GM19452 (cell line): Measurements from ENCODE around the gene KCTD19.

Experiments used
- ATAC-seq: cut with Tn5 transposase; IDR thresholded peaks from one replicate; pipeline ENCODE4 v1.9.1; 2021; ENCODE audit not compliant: unreplicated experiment

KCTD19 gene

GRCh38 chr16:67245186-67245585 is 81.4 kb downstream of the KCTD19 start:
- no peak for ATAC-seq

- peak; percentile 57 for ATAC-seq
Observed at GRCh38 chr16:67244387-67245185, 82.0 kb downstream of the KCTD19 start.

GRCh38 chr16:67243481-67243880 is 83.1 kb downstream of the KCTD19 start:
- ATAC-seq, result no peak

GRCh38 chr16:67242138-67242730 is 84.3 kb downstream of the KCTD19 start:
- no peak for ATAC-seq

- no peak for ATAC-seq
Observed at GRCh38 chr16:67241008-67241900, 85.3 kb downstream of the KCTD19 start.

DNA sequence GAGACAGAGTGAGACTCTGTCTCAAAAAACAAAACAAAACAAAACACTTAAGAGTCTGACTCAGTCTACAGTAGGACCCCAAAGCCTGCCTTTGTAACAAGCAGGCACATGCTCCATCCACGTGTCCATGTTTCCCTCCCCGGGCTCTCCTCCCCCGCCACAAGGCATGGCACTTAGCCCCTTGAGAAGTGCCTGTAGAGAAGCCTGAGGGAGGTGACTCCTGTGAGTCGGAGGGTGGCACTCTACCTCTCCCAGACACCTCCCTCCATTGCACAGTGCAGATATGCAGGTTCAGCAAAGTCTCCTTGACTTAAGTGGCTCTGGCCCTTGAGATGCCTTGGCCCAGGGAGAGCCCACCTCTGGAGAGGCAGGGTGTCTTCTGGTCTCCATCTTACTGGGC is 86.0 kb downstream of the KCTD19 start:
- ATAC-seq, result no peak
